A673 (cell line): ENCODE data around the gene TECTA. TPM values are rescaled to one million over a fixed set of nuclear protein-coding genes. Genes with fewer than 3 reads are reported as not detected.

ENCODE experiments used
- BruUV-seq: library from RNA; stranded (reverse); fragments of 400-500 nt; replicated peaks from 2 replicates; lab custom pipeline; 2021; lab: Mats Ljungman, UMichigan
- CTCF ChIA-PET: fragments of 300-600 bp; sonication (Branson Sonifier 250); formaldehyde crosslinking; loops from one replicate; lab custom pipeline; 2022; ENCODE audit warnings: antibody characterized with exemption; lab: Charles Lee
- POLR2A ChIA-PET: fragments of 300-600 bp; sonication (Branson Sonifier 250); formaldehyde crosslinking; loops from one replicate; lab custom pipeline; 2022; ENCODE audit warnings: antibody characterized with exemption; ENCODE audit not compliant: low non-redundant PET; lab: Charles Lee
- DNase-seq: peaks from one replicate; pipeline ENCODE4 v3.0.0-alpha.2; 2015; ENCODE audit warnings: low spot score
- H3K27ac ChIP-seq: fragments of 200-600 bp; sonication (generic); 2 replicates; pipeline ENCODE4 v1.5.1; 2016; ENCODE audit warnings: mixed run types, low read depth, mild to moderate bottlenecking, mixed read lengths, antibody characterized with exemption, low read length; ENCODE audit not compliant: poor library complexity, severe bottlenecking
- H3K27me3 ChIP-seq: fragments of 200-600 bp; sonication (generic); replicated peaks from 2 replicates; pipeline ENCODE4 v1.6.1; 2017; ENCODE audit warnings: mixed run types, low read depth, mild to moderate bottlenecking, mixed read lengths, antibody characterized with exemption, low read length; ENCODE audit not compliant: insufficient read depth, poor library complexity
- H3K36me3 ChIP-seq: fragments of 200-600 bp; sonication (generic); 2 replicates; pipeline ENCODE4 v1.6.1; 2016; ENCODE audit warnings: mixed run types, mild to moderate bottlenecking, mixed read lengths, antibody characterized with exemption, low read length; ENCODE audit not compliant: insufficient read depth, poor library complexity, severe bottlenecking
- H3K4me1 ChIP-seq: fragments of 200-600 bp; sonication (generic); 2 replicates; pipeline ENCODE4 v1.6.1; 2017; ENCODE audit warnings: mixed run types, mild to moderate bottlenecking, mixed read lengths, antibody characterized with exemption, low read length; ENCODE audit not compliant: insufficient read depth, poor library complexity, severe bottlenecking
- H3K4me3 ChIP-seq: fragments of 200-600 bp; sonication (generic); 2 replicates; pipeline ENCODE4 v1.5.1; 2016; ENCODE audit warnings: low read depth, mixed run types, mild to moderate bottlenecking, mixed read lengths, low read length; ENCODE audit not compliant: poor library complexity, severe bottlenecking
- H3K9me3 ChIP-seq: fragments of 200-600 bp; sonication (generic); 2 replicates; pipeline ENCODE4 v1.6.1; 2016; ENCODE audit warnings: mixed run types, low read depth, mild to moderate bottlenecking, mixed read lengths, antibody characterized with exemption, low read length; ENCODE audit not compliant: poor library complexity, severe bottlenecking
- CTCF ChIP-seq: fragments of 300-800, 200-600 bp; sonication (generic); conservative IDR thresholded peaks from 2 replicates; pipeline ENCODE4 v1.5.1; 2017; ENCODE audit warnings: low read depth, mild to moderate bottlenecking, antibody characterized with exemption, low read length, moderate library complexity, mixed read lengths
- EZH2 ChIP-seq: fragments of 200-600 bp; sonication (generic); IDR thresholded peaks from 2 replicates; pipeline ENCODE4 v1.6.1; 2017; ENCODE audit warnings: borderline replicate concordance, low read depth, mild to moderate bottlenecking, mixed read lengths, antibody characterized with exemption, low read length; ENCODE audit not compliant: poor library complexity, severe bottlenecking
- intact Hi-C: fragments of 100-400 bp; cut with micrococcal nuclease; formaldehyde crosslinking; loops from one replicate; pipeline ENCODE4 v1.10.0; 2022; ENCODE audit not compliant: unreplicated experiment
- total RNA-seq: library from RNA; stranded (reverse); gene quantifications from 2 replicates; pipeline ENCODE4 v1.2.3, GENCODE V29; 2021

Gene TECTA
- total RNA-seq, 1 experiment from 2014 or later: 0.19 TPM

- BruUV-seq: no TSS peak
- POLR2A ChIA-PET: no interaction called here
- intact Hi-C loops: no loop called here
Observed at GRCh38 chr11:121089566-121089965, 11.5 kb upstream of the TECTA start.

GRCh38 chr11:121090145-121090721 lies 10.8 kb upstream of the TECTA start:
- Histone ChIP-seq H3K4me3 (no peak overlapping the region), H3K9me3 (no peaks in the 10 kb centered on the region), H3K27me3 (no peaks in the 10 kb centered on the region), H3K27ac (no peak overlapping the region), H3K4me1 (no peaks in the 10 kb centered on the region), H3K36me3 (peaks cover 7% of the 10 kb centered on the region)
- TF ChIP-seq CTCF (no peak), EZH2 (no peak)
- intact Hi-C loops: no loop called here
- POLR2A ChIA-PET: no interaction called here
- CTCF ChIA-PET: no interaction called here
- DNase-seq: no peak
- no TSS peak for BruUV-seq

More at GRCh38 chr11:121089566-121089965, 11.5 kb upstream of the TECTA start:
- no peak overlapping the region for H3K27ac ChIP-seq
- H3K36me3 ChIP-seq: peaks cover 7% of the 10 kb centered on the region
- H3K27me3 ChIP-seq: no peaks in the 10 kb centered on the region
- H3K4me3 ChIP-seq: no peak overlapping the region
- H3K4me1 ChIP-seq: no peaks in the 10 kb centered on the region
- DNase-seq: no peak
- TF ChIP-seq EZH2: no peak
- no peak for TF ChIP-seq CTCF
- CTCF ChIA-PET: no interaction called here
- H3K9me3 ChIP-seq: no peaks in the 10 kb centered on the region

GRCh38 chr11:121091492-121092152 lies 9.4 kb upstream of the TECTA start:
- ChIA-PET CTCF (no interaction called here), POLR2A (no interaction called here)

More at GRCh38 chr11:121091492-121092152, 9.4 kb upstream of the TECTA start:
- Histone ChIP-seq H3K4me1 (no peaks in the 10 kb centered on the region), H3K36me3 (peaks cover 7% of the 10 kb centered on the region), H3K4me3 (no peak overlapping the region), H3K9me3 (no peaks in the 10 kb centered on the region), H3K27ac (no peak overlapping the region), H3K27me3 (no peaks in the 10 kb centered on the region)
- BruUV-seq: no TSS peak
- DNase-seq: no peak
- no peak for TF ChIP-seq EZH2
- no peak for TF ChIP-seq CTCF
- intact Hi-C loops: no loop called here
